MM.1S (cell line): ENCODE measurements around the gene MXI1.

Experiments used
- DNase-seq: peaks from one replicate; pipeline ENCODE4 v3.0.0-alpha.2; 2015
- H2AFZ ChIP-seq: fragments of 300-600 bp; sonication (generic); 2 replicates; pipeline ENCODE4 v1.6.0; 2016; ENCODE audit warnings: antibody characterized with exemption, low read length
- H3F3A ChIP-seq: fragments of 300-600 bp; sonication (generic); 2 replicates; pipeline ENCODE4 v1.6.1; 2016; ENCODE audit warnings: mild to moderate bottlenecking, antibody characterized with exemption, low read length, moderate library complexity, mixed read lengths; ENCODE audit not compliant: insufficient read depth
- H3K27ac ChIP-seq: fragments of 300-600 bp; sonication (generic); 2 replicates; pipeline ENCODE4 v1.5.1; 2016; ENCODE audit warnings: mild to moderate bottlenecking, low read length
- H3K27me3 ChIP-seq: fragments of 300-600 bp; sonication (generic); replicated peaks from 2 replicates; pipeline ENCODE4 v1.6.0; 2016; ENCODE audit warnings: low read length; ENCODE audit not compliant: insufficient read depth
- H3K36me3 ChIP-seq: fragments of 300-600 bp; sonication (generic); replicated peaks from 2 replicates; pipeline ENCODE4 v1.6.1; 2016; ENCODE audit warnings: mild to moderate bottlenecking, low read length, mixed read lengths; ENCODE audit not compliant: insufficient read depth
- H3K4me1 ChIP-seq: fragments of 300-600 bp; sonication (generic); 2 replicates; pipeline ENCODE4 v1.6.1; 2016; ENCODE audit warnings: low read length, mixed read lengths
- H3K4me2 ChIP-seq: fragments of 300-600 bp; sonication (generic); 2 replicates; pipeline ENCODE4 v1.6.0; 2016; ENCODE audit warnings: low read depth, low read length
- H3K4me3 ChIP-seq: fragments of 300-600 bp; sonication (generic); 2 replicates; pipeline ENCODE4 v1.5.1; 2016; ENCODE audit warnings: low read length, mixed read lengths
- H3K79me2 ChIP-seq: fragments of 300-600 bp; sonication (generic); 2 replicates; pipeline ENCODE4 v1.6.1; 2016; ENCODE audit warnings: mixed run types, low read length, mixed read lengths
- H3K9ac ChIP-seq: fragments of 300-600 bp; sonication (generic); 2 replicates; pipeline ENCODE4 v1.6.1; 2016; ENCODE audit warnings: low read length, mixed read lengths
- H3K9me2 ChIP-seq: fragments of 300-600 bp; sonication (generic); replicated peaks from 2 replicates; pipeline ENCODE4 v1.6.1; 2016; ENCODE audit warnings: mild to moderate bottlenecking, low read length, mixed read lengths; ENCODE audit not compliant: insufficient read depth
- H3K9me3 ChIP-seq: fragments of 300-600 bp; sonication (generic); replicated peaks from 2 replicates; pipeline ENCODE4 v1.6.1; 2016; ENCODE audit warnings: mild to moderate bottlenecking, low read length, mixed read lengths; ENCODE audit not compliant: insufficient read depth
- H4K20me1 ChIP-seq: fragments of 300-600 bp; sonication (generic); 2 replicates; pipeline ENCODE4 v1.6.1; 2016; ENCODE audit warnings: mild to moderate bottlenecking, low read length, moderate library complexity, mixed read lengths; ENCODE audit not compliant: insufficient read depth
- CTCF ChIP-seq: fragments of 300-600 bp; sonication (generic); IDR thresholded peaks from 2 replicates; pipeline ENCODE4 v1.5.1; 2016; ENCODE audit warnings: antibody characterized with exemption, low read length, mixed read lengths
- EZH2 ChIP-seq: fragments of 300-600 bp; sonication (generic); optimal IDR thresholded peaks from 2 replicates; pipeline ENCODE3; 2017; ENCODE audit warnings: low read depth, mild to moderate bottlenecking, antibody characterized with exemption, low read length, mixed read lengths
- EZH2phosphoT487 ChIP-seq: fragments of 300-600 bp; sonication (generic); IDR thresholded peaks from 2 replicates; pipeline ENCODE4 v1.6.1; 2018; ENCODE audit warnings: antibody characterized with exemption, low read length

The MXI1 gene

GRCh38 chr10:110285501-110285900 lies 78.1 kb downstream of the MXI1 start:
- H3K79me2 ChIP-seq: no peaks in the 10 kb centered on the region
- DNase-seq: no peak

GRCh38 chr10:110286841-110287240 lies 79.4 kb downstream of the MXI1 start:
- Histone ChIP-seq H3K9me2 (no peaks in the 10 kb centered on the region), H3K4me1 (no peaks in the 10 kb centered on the region), H3K36me3 (0 out of 2 replicates have a peak, but pooled peaks cover 8% of the 10 kb centered on the region), H4K20me1 (no peaks in the 10 kb centered on the region), H3K27ac (no peak overlapping the region), H3K27me3 (no peaks in the 10 kb centered on the region), H2AFZ (no peak overlapping the region), H3K9ac (no peak overlapping the region), H3K4me2 (no peak overlapping the region), H3K79me2 (no peaks in the 10 kb centered on the region), H3F3A (no peaks in the 10 kb centered on the region; the same call in 1 of the 2 replicates), H3K4me3 (no peak overlapping the region), H3K9me3 (no peaks in the 10 kb centered on the region)
- DNase-seq: no peak
- TF ChIP-seq EZH2: no peak
- no peak for TF ChIP-seq EZH2phosphoT487

More at GRCh38 chr10:110285501-110285900, 78.1 kb downstream of the MXI1 start:
- no peaks in the 10 kb centered on the region for H3K9me2 ChIP-seq
- no peaks in the 10 kb centered on the region for H3K4me1 ChIP-seq
- TF ChIP-seq EZH2 (no peak), EZH2phosphoT487 (no peak), CTCF (no peak)
- no peak overlapping the region for H2AFZ ChIP-seq
- 0 out of 2 replicates have a peak, but pooled peaks cover 5% of the 10 kb centered on the region for H3K36me3 ChIP-seq
- H3K4me3 ChIP-seq: no peak overlapping the region
- no peak overlapping the region for H3K4me2 ChIP-seq
- no peaks in the 10 kb centered on the region for H3K27me3 ChIP-seq
- H3F3A ChIP-seq: no peaks in the 10 kb centered on the region; the same call in 1 of the 2 replicates
- no peak overlapping the region for H3K9ac ChIP-seq
- H3K27ac ChIP-seq: no peak overlapping the region
- no peaks in the 10 kb centered on the region for H4K20me1 ChIP-seq
- H3K9me3 ChIP-seq: no peaks in the 10 kb centered on the region

- TF ChIP-seq CTCF (no peak), EZH2phosphoT487 (no peak), EZH2 (no peak)
- H3F3A ChIP-seq: 0 out of 2 replicates have a peak, but pooled peaks cover 5% of the 10 kb centered on the region
Measured at GRCh38 chr10:110296966-110297365, 89.6 kb downstream of the MXI1 start.

GRCh38 chr10:110300486-110300986 lies 93.1 kb downstream of the MXI1 start:
- Histone ChIP-seq H3K79me2 (peaks cover 75% of the 10 kb centered on the region), H3K9ac (no peak overlapping the region), H2AFZ (no peak overlapping the region), H3K27ac (no peak overlapping the region), H3K4me2 (no peak overlapping the region), H3K9me2 (no peaks in the 10 kb centered on the region), H3F3A (peaks cover 11% of the 10 kb centered on the region), H3K27me3 (no peaks in the 10 kb centered on the region), H3K4me3 (no peak overlapping the region), H4K20me1 (no peaks in the 10 kb centered on the region; the same call in 1 of the 2 replicates), H3K9me3 (no peaks in the 10 kb centered on the region), H3K36me3 (peaks cover 31% of the 10 kb centered on the region), H3K4me1 (peaks cover 24% of the 10 kb centered on the region)
- no peak for DNase-seq
- TF ChIP-seq EZH2phosphoT487 (no peak), EZH2 (no peak), CTCF (no peak)

More at GRCh38 chr10:110296966-110297365, 89.6 kb downstream of the MXI1 start:
- no peak overlapping the region for H3K27ac ChIP-seq
- DNase-seq: no peak
- H3K79me2 ChIP-seq: peaks cover 47% of the 10 kb centered on the region
- no peaks in the 10 kb centered on the region for H3K9me2 ChIP-seq
- no peak overlapping the region for H2AFZ ChIP-seq
- no peaks in the 10 kb centered on the region for H3K27me3 ChIP-seq
- 0 out of 2 replicates have a peak, but pooled peaks cover 9% of the 10 kb centered on the region for H3K4me1 ChIP-seq
- no peak overlapping the region for H3K4me2 ChIP-seq
- no peak overlapping the region for H3K9ac ChIP-seq
- H3K9me3 ChIP-seq: no peaks in the 10 kb centered on the region
- H3K36me3 ChIP-seq: peaks cover 41% of the 10 kb centered on the region
- no peaks in the 10 kb centered on the region; the same call in 1 of the 2 replicates for H4K20me1 ChIP-seq
- H3K4me3 ChIP-seq: no peak overlapping the region
